ENCODE results near the gene SPAG16.

DNA sequence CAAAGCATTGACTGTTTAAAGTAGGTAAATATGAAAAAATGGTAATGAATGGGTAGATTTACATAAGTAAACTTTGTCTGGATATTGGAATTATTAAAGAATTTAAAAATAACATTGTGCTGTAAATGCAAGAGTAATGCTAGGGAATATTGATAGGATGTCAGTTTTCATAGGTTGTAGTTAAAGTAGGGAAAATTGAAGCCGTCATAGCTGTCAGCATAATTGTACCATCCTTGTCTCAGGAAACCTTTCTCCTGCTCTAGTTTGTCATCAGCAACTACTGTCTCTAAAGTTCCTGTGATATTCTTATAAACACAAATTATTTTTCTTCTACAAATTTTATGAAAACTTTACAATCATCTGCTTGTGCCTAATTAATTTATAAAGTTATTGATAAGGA is 10.1 kb upstream of the SPAG16 start:
- TF ChIP-seq POLR2A (IDR thresholded peaks at IDR 0.05) (no peak), CTCF (IDR thresholded peaks at IDR 0.05) (no peak)

Measured in body of pancreas (tissue), 4 donors.